HCT116 (cell line): ENCODE results near the gene FBXL5.

ENCODE experiments used
- CEBPB ChIP-seq: IDR thresholded peaks from 2 replicates; pipeline ENCODE4 v1.6.1; 2012; ENCODE audit warnings: low read depth
- EZH2phosphoT487 ChIP-seq: fragments of 200-600 bp; IDR thresholded peaks from 2 replicates; pipeline ENCODE4 v1.6.1; 2018; ENCODE audit warnings: antibody characterized with exemption, borderline replicate concordance
- FOSL1 ChIP-seq: IDR thresholded peaks from 2 replicates; pipeline ENCODE4 v1.6.1; 2012; ENCODE audit warnings: low read depth
- JUND ChIP-seq: IDR thresholded peaks from 2 replicates; pipeline ENCODE4 v1.6.1; 2012
- POLR2A ChIP-seq: IDR thresholded peaks from 2 replicates; pipeline ENCODE4 v1.7.0; 2011; ENCODE audit warnings: borderline replicate concordance; ENCODE audit not compliant: insufficient read depth, insufficient read length; ENCODE audit errors: extremely low read depth
- POLR2AphosphoS5 ChIP-seq: IDR thresholded peaks from 2 replicates; pipeline ENCODE4 v1.6.1; 2011; ENCODE audit warnings: mild to moderate bottlenecking, low read depth, low read length, moderate library complexity
- RAD21 ChIP-seq: IDR thresholded peaks from 2 replicates; pipeline ENCODE4 v1.6.1; 2012; ENCODE audit warnings: low read depth, mild to moderate bottlenecking
- REST ChIP-seq: IDR thresholded peaks from 2 replicates; pipeline ENCODE4 v1.6.1; 2012; ENCODE audit warnings: low read depth
- SP1 ChIP-seq: IDR thresholded peaks from 2 replicates; pipeline ENCODE4 v1.6.1; 2012; ENCODE audit warnings: low read depth
- TCF7L2 ChIP-seq: IDR thresholded peaks from 2 replicates; pipeline ENCODE4 v1.7.0; 2011; ENCODE audit warnings: borderline replicate concordance, inconsistent platforms; ENCODE audit not compliant: insufficient read depth, insufficient read length; ENCODE audit errors: extremely low read depth
- TF ChIP-seq, protein P1 (sequence below), 3 experiments: fragments of 200-600 bp in 1 of 3; sonication (generic) in 1 of 3; IDR thresholded peaks in 2 of 3; conservative IDR thresholded peaks in 1 of 3; 2 replicates each; pipeline ENCODE4 v1.5.1; 2012 to 2017; ENCODE audit warnings: low read depth in 2 of 3, low read length in 2 of 3, antibody characterized with exemption in 1 of 3, borderline replicate concordance in 1 of 3, control low read depth in 1 of 3, mild to moderate bottlenecking in 1 of 3, mixed read lengths in 1 of 3, mixed run types in 1 of 3, moderate library complexity in 1 of 3; ENCODE audit not compliant: insufficient read depth in 1 of 3
- TF ChIP-seq, protein P2 (sequence below): IDR thresholded peaks from 2 replicates; pipeline ENCODE4 v1.6.1; 2012

DNA sequence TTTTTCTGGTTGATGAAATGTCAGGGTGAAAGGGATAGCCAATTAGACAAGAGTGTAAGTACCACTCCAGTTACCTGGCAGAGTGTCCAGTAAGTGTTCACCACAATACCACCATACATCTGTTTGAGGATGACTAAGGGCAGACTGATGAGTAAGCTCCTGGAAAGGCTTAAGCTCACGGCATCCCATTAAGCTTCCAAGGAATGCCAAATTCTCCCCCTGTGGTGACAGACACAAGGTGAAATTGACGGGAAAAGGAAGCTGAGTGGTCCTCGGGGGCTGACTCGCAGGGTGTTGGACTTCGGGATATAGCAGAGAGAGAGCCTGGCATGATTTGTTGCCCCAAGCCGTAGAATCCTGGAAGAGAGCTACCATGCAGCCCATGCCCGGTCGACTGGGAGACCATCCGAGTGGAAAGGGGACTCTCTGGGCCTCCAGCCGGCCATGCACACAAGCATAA, 40.1 kb upstream of the FBXL5 start:
- no peak for TF ChIP-seq EZH2phosphoT487
- TF ChIP-seq JUND, result 0 out of 2 replicates have a peak, but pooled peaks have one; percentile 14
- TF ChIP-seq POLR2A, result no peak
- no peak for TF ChIP-seq POLR2AphosphoS5
- no peak for TF ChIP-seq CEBPB
- TF ChIP-seq, protein P1, sequence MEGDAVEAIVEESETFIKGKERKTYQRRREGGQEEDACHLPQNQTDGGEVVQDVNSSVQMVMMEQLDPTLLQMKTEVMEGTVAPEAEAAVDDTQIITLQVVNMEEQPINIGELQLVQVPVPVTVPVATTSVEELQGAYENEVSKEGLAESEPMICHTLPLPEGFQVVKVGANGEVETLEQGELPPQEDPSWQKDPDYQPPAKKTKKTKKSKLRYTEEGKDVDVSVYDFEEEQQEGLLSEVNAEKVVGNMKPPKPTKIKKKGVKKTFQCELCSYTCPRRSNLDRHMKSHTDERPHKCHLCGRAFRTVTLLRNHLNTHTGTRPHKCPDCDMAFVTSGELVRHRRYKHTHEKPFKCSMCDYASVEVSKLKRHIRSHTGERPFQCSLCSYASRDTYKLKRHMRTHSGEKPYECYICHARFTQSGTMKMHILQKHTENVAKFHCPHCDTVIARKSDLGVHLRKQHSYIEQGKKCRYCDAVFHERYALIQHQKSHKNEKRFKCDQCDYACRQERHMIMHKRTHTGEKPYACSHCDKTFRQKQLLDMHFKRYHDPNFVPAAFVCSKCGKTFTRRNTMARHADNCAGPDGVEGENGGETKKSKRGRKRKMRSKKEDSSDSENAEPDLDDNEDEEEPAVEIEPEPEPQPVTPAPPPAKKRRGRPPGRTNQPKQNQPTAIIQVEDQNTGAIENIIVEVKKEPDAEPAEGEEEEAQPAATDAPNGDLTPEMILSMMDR (IDR thresholded peaks at IDR 0.05 in 2 of 3, conservative IDR thresholded peaks at IDR 0.05 in 1 of 3; ENCODE audit: borderline replicate concordance in 1 of 3, insufficient read depth in 1 of 3, low read depth in 2 of 3, low read length in 2 of 3), result no peak
- no peak for TF ChIP-seq REST
- TF ChIP-seq, protein P2, sequence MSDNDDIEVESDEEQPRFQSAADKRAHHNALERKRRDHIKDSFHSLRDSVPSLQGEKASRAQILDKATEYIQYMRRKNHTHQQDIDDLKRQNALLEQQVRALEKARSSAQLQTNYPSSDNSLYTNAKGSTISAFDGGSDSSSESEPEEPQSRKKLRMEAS, result no peak
- TF ChIP-seq FOSL1, result peak; percentile 41; the same call in 1 of the 2 replicates
- peak; percentile 22; the same call in 1 of the 2 replicates for TF ChIP-seq SP1
- TF ChIP-seq RAD21, result no peak
- TF ChIP-seq TCF7L2, result no peak
